Amniotic epithelial cell (primary cell): ENCODE data around the gene TSGA10.
"Not testable (repeated sequence)": the region's sequence is repeated elsewhere in the genome, so short reads cannot be mapped to it uniquely, and the experiment has no call there.

ENCODE experiments used
- DNase-seq: peaks from one replicate; pipeline ENCODE4 v3.0.0-alpha.2; 2010; ENCODE audit warnings: low read depth

The TSGA10 gene

GRCh38 chr2:99154643-99155536, at the start of gene TSGA10, which contains the start of gene LIPT1:
TSS of gene TSGA10 (minus strand) at chr2:99154942. CDS start at chr2:99109439, 45,503 bp downstream.
TSS of gene LIPT1 (plus strand) at chr2:99154967. CDS start at chr2:99161958, 6,991 bp downstream.
- DNase-seq, result peak; percentile 89

GRCh38 chr2:99201959-99202678, 47.4 kb upstream of the TSGA10 start:
- no peak for DNase-seq

- DNase-seq, result no peak
Observed at GRCh38 chr2:99200076-99200800, 45.5 kb upstream of the TSGA10 start.

GRCh38 chr2:99198103-99198841, 43.5 kb upstream of the TSGA10 start:
- DNase-seq, result no peak

GRCh38 chr2:99192364-99192763, 37.6 kb upstream of the TSGA10 start:
- DNase-seq, result not testable (repeated sequence)

- DNase-seq, result no peak
Observed at GRCh38 chr2:99190548-99190947, 35.8 kb upstream of the TSGA10 start.

- DNase-seq, result no peak
Observed at GRCh38 chr2:99188357-99188756, 33.6 kb upstream of the TSGA10 start.

GRCh38 chr2:99187011-99187410, 32.3 kb upstream of the TSGA10 start:
- DNase-seq, result no peak

GRCh38 chr2:99184811-99185210, 30.1 kb upstream of the TSGA10 start:
- no peak for DNase-seq

- no peak for DNase-seq
Observed at GRCh38 chr2:99183025-99183424, 28.3 kb upstream of the TSGA10 start.

- no peak for DNase-seq
Observed at GRCh38 chr2:99181624-99182000, 26.9 kb upstream of the TSGA10 start.

- peak; percentile 96 for DNase-seq
Observed at GRCh38 chr2:99180755-99181623, 26.2 kb upstream of the TSGA10 start, which contains the start of the genes MITD1 and MRPL30. TSS of gene MITD1 (minus strand) at chr2:99181058. CDS start at chr2:99180981, 77 bp downstream. TSS of gene MRPL30 (plus strand) at chr2:99181184. CDS start at chr2:99186204, 5,020 bp downstream.

GRCh38 chr2:99171377-99172140, 16.8 kb upstream of the TSGA10 start:
- DNase-seq, result no peak

- DNase-seq, result no peak
Observed at GRCh38 chr2:99169534-99169933, 14.8 kb upstream of the TSGA10 start.

GRCh38 chr2:99166218-99166617, 11.5 kb upstream of the TSGA10 start:
- no peak for DNase-seq

- no peak for DNase-seq
Observed at GRCh38 chr2:99159594-99159993, 4.9 kb upstream of the TSGA10 start.

GRCh38 chr2:99158599-99158998, 3.9 kb upstream of the TSGA10 start:
- DNase-seq, result no peak

GRCh38 chr2:99156891-99157290, 2.1 kb upstream of the TSGA10 start:
- DNase-seq, result no peak

GRCh38 chr2:99153921-99154604, 679 bp downstream of the TSGA10 start:
- DNase-seq, result no peak
